Measurements from ENCODE around the gene RUNX1.
A peak's percentile ranks its signal among the peaks of the same experiment; 100 is the strongest.

RUNX1 gene

GRCh38 chr21:34836933-34837505 is 212.1 kb downstream of the RUNX1 start:
- ATAC-seq (ENCODE audit: low read depth) (no peak), DNase-seq (ENCODE audit: low spot score in 2 of 2) (no peak)
- H3K9me3 Mint-ChIP-seq: no peaks in the 10 kb centered on the region
- H3K27ac Mint-ChIP-seq: no peak overlapping the region
- no peak overlapping the region for H3K4me3 Mint-ChIP-seq
- H3K27me3 Mint-ChIP-seq: no peaks in the 10 kb centered on the region
- peaks cover 3% of the 10 kb centered on the region for H3K4me1 Mint-ChIP-seq
- peaks cover 26% of the 10 kb centered on the region for H3K36me3 Mint-ChIP-seq

DNA sequence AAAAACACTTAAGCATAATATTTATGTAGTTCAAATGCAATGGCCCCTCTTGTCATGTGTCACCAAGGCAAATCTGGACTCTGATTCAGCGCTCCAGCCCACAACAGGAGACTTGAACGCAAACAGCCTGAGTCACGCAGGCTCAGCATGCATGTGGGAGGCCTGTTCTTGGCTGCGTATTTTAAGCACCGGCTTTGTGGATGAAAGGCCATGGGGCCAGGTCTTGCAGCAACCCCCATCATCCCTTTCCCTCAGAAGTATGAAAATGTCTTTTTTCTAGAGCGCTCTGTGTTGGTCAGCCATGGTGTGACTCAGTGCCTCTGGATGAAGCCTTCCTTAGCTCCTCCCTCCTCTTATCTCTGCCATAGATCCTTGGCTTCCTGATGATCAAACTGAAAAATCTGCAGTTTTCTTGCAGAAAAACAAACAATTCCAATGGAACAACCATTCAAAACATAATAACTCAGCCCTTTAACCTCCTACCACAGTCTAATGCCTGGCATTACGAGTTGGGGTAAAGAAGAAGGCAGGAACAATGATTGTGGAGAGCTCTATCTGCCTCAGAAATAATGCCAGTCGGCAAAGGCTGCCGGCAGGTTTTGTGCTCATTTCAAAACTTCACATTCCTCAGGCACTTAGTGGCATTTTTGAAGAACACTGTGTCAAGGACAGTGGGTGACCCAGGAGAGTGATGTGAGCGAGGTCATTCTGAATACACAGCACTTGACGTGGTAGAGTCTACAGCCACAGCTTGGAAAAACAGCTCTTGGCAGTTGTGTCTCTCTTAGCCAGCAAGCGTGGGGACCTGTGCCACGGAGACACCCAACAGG is 212.8 kb downstream of the RUNX1 start:
- Mint-ChIP-seq H3K9me3 (no peaks in the 10 kb centered on the region), H3K4me1 (peaks cover 3% of the 10 kb centered on the region), H3K27ac (no peak overlapping the region), H3K36me3 (peaks cover 26% of the 10 kb centered on the region), H3K4me3 (no peak overlapping the region), H3K27me3 (no peaks in the 10 kb centered on the region)
- no peak for DNase-seq (ENCODE audit: low spot score in 2 of 2)
- ATAC-seq (ENCODE audit: low read depth): no peak

DNA sequence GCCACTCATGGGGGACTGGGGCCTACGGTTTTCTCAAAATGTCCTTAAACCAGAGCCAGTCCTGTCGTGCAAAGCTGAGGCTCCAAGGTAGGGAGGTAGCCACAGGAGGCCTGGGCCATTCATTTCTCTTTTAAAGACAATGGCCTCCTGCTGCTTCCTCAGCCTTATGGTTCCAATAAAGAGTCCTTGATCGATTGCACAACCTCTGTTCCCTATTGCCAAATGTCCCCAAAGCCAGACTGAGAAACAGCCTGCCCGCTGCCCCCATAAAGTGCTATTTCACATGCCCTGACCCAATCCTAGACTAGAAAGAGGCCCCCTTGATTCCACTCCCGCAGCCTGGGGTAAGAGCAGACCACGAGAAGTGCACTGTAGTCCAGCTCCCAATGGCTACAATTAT is 213.6 kb downstream of the RUNX1 start:
- H3K9me3 Mint-ChIP-seq: no peaks in the 10 kb centered on the region
- ATAC-seq (ENCODE audit: low read depth) (no peak), DNase-seq (ENCODE audit: low spot score in 2 of 2) (no peak)
- no peak overlapping the region for H3K4me3 Mint-ChIP-seq
- H3K27ac Mint-ChIP-seq: no peak overlapping the region
- peaks cover 29% of the 10 kb centered on the region for H3K36me3 Mint-ChIP-seq
- no peaks in the 10 kb centered on the region for H3K27me3 Mint-ChIP-seq
- H3K4me1 Mint-ChIP-seq: peaks cover 3% of the 10 kb centered on the region

- Mint-ChIP-seq H3K9me3 (no peaks in the 10 kb centered on the region), H3K36me3 (peaks cover 32% of the 10 kb centered on the region), H3K27ac (no peak overlapping the region), H3K27me3 (no peaks in the 10 kb centered on the region), H3K4me3 (no peak overlapping the region), H3K4me1 (peaks cover 3% of the 10 kb centered on the region)
- DNase-seq (ENCODE audit: low spot score in 2 of 2): no peak
- ATAC-seq (ENCODE audit: low read depth): no peak
These were observed 214.1 kb downstream of the RUNX1 start for GRCh38 chr21:34834852-34835501.

GRCh38 chr21:34834290-34834689 is 214.8 kb downstream of the RUNX1 start:
- Mint-ChIP-seq H3K27me3 (no peaks in the 10 kb centered on the region), H3K4me3 (no peak overlapping the region), H3K9me3 (no peaks in the 10 kb centered on the region), H3K4me1 (peaks cover 3% of the 10 kb centered on the region), H3K36me3 (peaks cover 33% of the 10 kb centered on the region), H3K27ac (no peak overlapping the region)
- DNase-seq (ENCODE audit: low spot score in 2 of 2) (no peak), ATAC-seq (ENCODE audit: low read depth) (no peak)

DNA sequence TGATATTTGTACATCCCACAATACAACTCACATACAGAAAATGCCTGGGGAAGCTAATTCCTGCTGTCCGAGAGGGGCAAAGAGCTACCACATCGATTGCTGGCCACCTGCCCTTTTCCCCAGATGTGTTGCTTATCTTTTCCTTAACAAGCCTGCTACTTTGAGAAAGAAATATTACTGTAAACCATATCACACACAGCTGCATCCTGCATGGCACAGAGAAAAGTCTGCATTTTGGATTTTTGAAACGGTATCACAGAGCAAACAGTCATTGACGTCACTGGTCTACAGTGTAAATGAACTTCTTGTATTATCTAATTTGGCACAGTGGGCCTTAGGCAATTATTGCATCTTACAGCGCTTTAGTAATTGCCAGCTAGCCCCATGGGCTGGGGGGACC is 215.6 kb downstream of the RUNX1 start:
- Mint-ChIP-seq H3K27ac (no peak overlapping the region), H3K36me3 (peaks cover 32% of the 10 kb centered on the region), H3K4me3 (no peak overlapping the region), H3K4me1 (no peaks in the 10 kb centered on the region), H3K27me3 (no peaks in the 10 kb centered on the region), H3K9me3 (no peaks in the 10 kb centered on the region)
- DNase-seq (ENCODE audit: low spot score in 2 of 2) (no peak), ATAC-seq (ENCODE audit: low read depth) (no peak)

- H3K27me3 Mint-ChIP-seq: no peaks in the 10 kb centered on the region
- ATAC-seq (ENCODE audit: low read depth) (no peak), DNase-seq (ENCODE audit: low spot score in 2 of 2) (no peak)
- H3K36me3 Mint-ChIP-seq: peaks cover 43% of the 10 kb centered on the region
- H3K27ac Mint-ChIP-seq: no peak overlapping the region
- H3K9me3 Mint-ChIP-seq: peaks cover 10% of the 10 kb centered on the region
- no peaks in the 10 kb centered on the region for H3K4me1 Mint-ChIP-seq
- no peak overlapping the region for H3K4me3 Mint-ChIP-seq
These were observed 218.5 kb downstream of the RUNX1 start for GRCh38 chr21:34830386-34831170.

- Mint-ChIP-seq H3K27me3 (no peaks in the 10 kb centered on the region), H3K36me3 (peaks cover 53% of the 10 kb centered on the region), H3K4me3 (no peak overlapping the region), H3K9me3 (peaks cover 10% of the 10 kb centered on the region), H3K4me1 (no peaks in the 10 kb centered on the region), H3K27ac (no peak overlapping the region)
- DNase-seq (ENCODE audit: low spot score in 2 of 2): no peak
- ATAC-seq (ENCODE audit: low read depth): no peak
These were observed 221.5 kb downstream of the RUNX1 start for GRCh38 chr21:34827445-34828235.

DNA sequence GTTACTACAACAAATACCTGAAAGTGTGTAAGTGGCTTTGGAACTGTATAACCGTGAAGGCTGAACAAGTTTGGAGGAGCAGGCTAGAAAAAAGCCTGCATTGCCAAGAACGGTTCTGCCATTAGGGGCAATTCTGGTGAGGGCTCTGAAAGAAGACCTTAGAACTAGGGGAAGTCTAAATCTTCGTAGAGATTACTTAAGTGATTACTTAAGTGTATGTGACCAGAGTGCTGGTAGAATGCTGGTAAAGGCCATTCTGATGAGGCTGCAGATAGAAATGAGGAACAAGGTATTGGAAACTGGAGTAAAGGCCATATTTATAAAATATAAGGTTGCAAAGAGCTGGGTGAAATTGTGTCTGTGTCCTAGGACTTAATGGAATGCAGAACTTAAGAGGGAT is 222.3 kb downstream of the RUNX1 start:
- H3K9me3 Mint-ChIP-seq: peaks cover 10% of the 10 kb centered on the region
- ATAC-seq (ENCODE audit: low read depth) (no peak), DNase-seq (ENCODE audit: low spot score in 2 of 2) (no peak)
- H3K27me3 Mint-ChIP-seq: no peaks in the 10 kb centered on the region
- H3K27ac Mint-ChIP-seq: no peak overlapping the region
- H3K4me3 Mint-ChIP-seq: no peak overlapping the region
- H3K4me1 Mint-ChIP-seq: no peaks in the 10 kb centered on the region
- peaks cover 54% of the 10 kb centered on the region for H3K36me3 Mint-ChIP-seq

GRCh38 chr21:34825948-34826548 is 223.1 kb downstream of the RUNX1 start:
- ATAC-seq (ENCODE audit: low read depth) (no peak), DNase-seq (ENCODE audit: low spot score in 2 of 2) (no peak)
- H3K27ac Mint-ChIP-seq: no peak overlapping the region
- no peaks in the 10 kb centered on the region for H3K4me1 Mint-ChIP-seq
- H3K4me3 Mint-ChIP-seq: no peak overlapping the region
- no peaks in the 10 kb centered on the region for H3K27me3 Mint-ChIP-seq
- H3K36me3 Mint-ChIP-seq: peaks cover 56% of the 10 kb centered on the region
- peaks cover 10% of the 10 kb centered on the region for H3K9me3 Mint-ChIP-seq

DNA sequence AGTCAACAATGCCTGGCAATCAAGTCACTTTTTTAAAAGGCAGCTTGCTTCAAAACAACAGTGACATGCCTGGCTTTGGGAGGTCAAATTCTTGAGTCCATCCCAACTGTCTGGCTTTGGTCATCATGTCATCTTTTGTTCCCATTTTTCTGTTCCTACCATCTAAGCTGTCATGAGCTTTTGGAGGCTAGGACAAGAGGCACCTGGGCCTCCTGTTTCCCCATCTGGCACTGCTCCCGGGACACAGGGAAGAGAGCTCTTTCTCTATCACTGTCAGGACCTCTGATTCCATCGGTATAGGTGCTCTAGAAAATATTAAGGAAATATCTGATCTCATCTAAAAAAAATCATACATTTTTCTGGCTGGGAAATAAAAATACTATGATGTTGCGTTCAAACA is 224.0 kb downstream of the RUNX1 start:
- Mint-ChIP-seq H3K27ac (peak overlapping the region; percentile 67), H3K9me3 (peaks cover 10% of the 10 kb centered on the region), H3K4me3 (no peak overlapping the region), H3K4me1 (no peaks in the 10 kb centered on the region), H3K27me3 (no peaks in the 10 kb centered on the region), H3K36me3 (peaks cover 56% of the 10 kb centered on the region)
- ATAC-seq (ENCODE audit: low read depth) (no peak), DNase-seq (ENCODE audit: low spot score in 2 of 2) (no peak)

DNA sequence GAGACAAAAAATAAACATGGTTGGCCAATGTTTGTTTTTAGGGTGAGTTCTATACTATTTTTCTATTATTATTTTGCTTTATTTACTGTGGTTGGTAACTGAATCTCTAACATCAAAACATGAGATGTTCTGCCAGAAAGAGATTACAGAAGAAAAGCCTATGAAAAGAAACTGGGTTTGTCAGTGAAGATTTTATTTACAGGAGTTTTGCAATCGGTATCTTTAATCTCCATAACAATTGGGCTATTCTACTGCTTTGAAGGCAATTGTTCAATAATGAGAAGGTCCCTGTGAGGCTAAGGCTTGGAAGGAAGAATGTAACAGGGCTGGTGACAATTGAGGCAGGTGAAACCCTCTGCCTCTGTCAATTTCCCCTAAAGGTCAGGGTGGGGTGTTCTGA is 224.8 kb downstream of the RUNX1 start:
- no peak for DNase-seq (ENCODE audit: low spot score in 2 of 2)
- no peak for ATAC-seq (ENCODE audit: low read depth)
- Mint-ChIP-seq H3K4me1 (no peaks in the 10 kb centered on the region), H3K36me3 (peaks cover 50% of the 10 kb centered on the region), H3K27me3 (no peaks in the 10 kb centered on the region), H3K27ac (peak overlapping the region; percentile 67), H3K4me3 (no peak overlapping the region), H3K9me3 (peaks cover 10% of the 10 kb centered on the region)

DNA sequence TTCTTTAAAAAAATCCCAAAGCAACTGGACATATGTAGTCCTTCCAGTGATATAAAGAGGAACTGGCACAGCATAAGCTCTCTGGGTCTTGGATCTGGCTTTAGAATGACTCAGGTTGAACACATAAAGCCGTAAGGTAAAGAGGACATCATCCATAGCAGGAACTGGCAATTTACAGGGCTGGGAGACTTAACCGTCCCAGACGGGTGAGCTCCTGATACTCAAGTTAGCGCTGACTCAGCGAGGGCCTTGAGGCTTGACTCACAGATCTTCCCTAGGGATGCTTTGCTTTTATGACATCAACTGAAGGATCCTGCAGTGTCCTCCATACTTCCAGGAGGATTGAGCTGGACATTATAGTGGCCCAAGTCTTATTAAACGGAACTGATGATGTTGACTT is 226.2 kb downstream of the RUNX1 start:
- Mint-ChIP-seq H3K27me3 (no peaks in the 10 kb centered on the region), H3K9me3 (peaks cover 7% of the 10 kb centered on the region), H3K36me3 (peaks cover 42% of the 10 kb centered on the region), H3K27ac (no peak overlapping the region), H3K4me3 (no peak overlapping the region), H3K4me1 (no peaks in the 10 kb centered on the region)
- DNase-seq (ENCODE audit: low spot score in 2 of 2) (no peak), ATAC-seq (ENCODE audit: low read depth) (no peak)
